Caki2 (cell line): ENCODE data around the gene OSBP. TPM values are rescaled to one million over a fixed set of nuclear protein-coding genes. Genes with fewer than 3 reads are reported as not detected.

Source experiments
- DNase-seq: peaks from one replicate; pipeline ENCODE4 v3.0.0-alpha.2; 2015; ENCODE audit warnings: low read depth
- in situ Hi-C: cut with HindIII; loops from 2 replicates; pipeline ENCODE4 v1.10.0; 2016; ENCODE audit warnings: low sequenced_read_pairs, low pct_unique_long_range_greater_than_20kb, mixed read lengths
- total RNA-seq: library from RNA; depleted of rRNA; stranded (reverse); fragments of >200 nt; shearing (Covaris generic); gene quantifications from 2 replicates; pipeline ENCODE4 v1.2.3, GENCODE V29; 2014; ENCODE audit warnings: low replicate concordance

The OSBP gene
- total RNA-seq, 1 experiment from 2014 or later, result 15.4 TPM

GRCh38 chr11:59611570-59612565, 3.7 kb downstream of the OSBP start:
- no peak for DNase-seq
- in situ Hi-C loops, result no loop called here

GRCh38 chr11:59610289-59610688, 5.3 kb downstream of the OSBP start:
- in situ Hi-C loops, result no loop called here
- DNase-seq, result no peak

GRCh38 chr11:59607703-59608454, 7.7 kb downstream of the OSBP start:
- in situ Hi-C loops, result no loop called here
- DNase-seq, result no peak

- no peak for DNase-seq
- in situ Hi-C loops, result no loop called here
Measured at GRCh38 chr11:59602432-59602831, 13.1 kb downstream of the OSBP start.

- in situ Hi-C loops, result no loop called here
- DNase-seq, result no peak
Measured at GRCh38 chr11:59601788-59602187, 13.8 kb downstream of the OSBP start.

- DNase-seq, result no peak
- in situ Hi-C loops, result no loop called here
Measured at GRCh38 chr11:59600636-59601035, 14.9 kb downstream of the OSBP start.

GRCh38 chr11:59600234-59600633, 15.3 kb downstream of the OSBP start:
- DNase-seq, result no peak
- in situ Hi-C loops, result no loop called here

GRCh38 chr11:59598961-59599360, 16.6 kb downstream of the OSBP start:
- in situ Hi-C loops, result no loop called here
- DNase-seq, result no peak

GRCh38 chr11:59584294-59584693, 31.3 kb downstream of the OSBP start:
- in situ Hi-C loops, result no loop called here
- no peak for DNase-seq

GRCh38 chr11:59582006-59582405, 33.6 kb downstream of the OSBP start:
- in situ Hi-C loops, result no loop called here
- no peak for DNase-seq

GRCh38 chr11:59578369-59578768, 37.2 kb downstream of the OSBP start:
- in situ Hi-C loops, result no loop called here
- no peak for DNase-seq

- in situ Hi-C loops, result no loop called here
- no peak for DNase-seq
Measured at GRCh38 chr11:59575505-59575904, 40.1 kb downstream of the OSBP start.

- DNase-seq, result no peak
- in situ Hi-C loops, result no loop called here
Measured at GRCh38 chr11:59574932-59575502, 40.6 kb downstream of the OSBP start.

GRCh38 chr11:59574467-59574866, 41.1 kb downstream of the OSBP start:
- in situ Hi-C loops, result no loop called here

GRCh38 chr11:59573216-59573615, 42.4 kb downstream of the OSBP start:
- in situ Hi-C loops, result no loop called here
- peak; percentile 32 for DNase-seq

More at GRCh38 chr11:59574467-59574866, 41.1 kb downstream of the OSBP start:
- no peak for DNase-seq

- no peak for DNase-seq
- in situ Hi-C loops, result no loop called here
Measured at GRCh38 chr11:59572091-59572490, 43.5 kb downstream of the OSBP start.

- DNase-seq, result no peak
- in situ Hi-C loops, result no loop called here
Measured at GRCh38 chr11:59562292-59562691, 53.3 kb downstream of the OSBP start.

GRCh38 chr11:59560702-59561473, 54.7 kb downstream of the OSBP start:
- DNase-seq, result peak; percentile 83
- in situ Hi-C loops, result no loop called here
